Right ventricle myocardium superior (tissue), 1 donor: ENCODE results near the gene NRBF2. TPM values are rescaled to one million over a fixed set of nuclear protein-coding genes. Genes with fewer than 3 reads are reported as not detected.

Source experiments
- ATAC-seq: fragments of 200-7000 bp; cut with Tn5 transposase; one replicate; pipeline ENCODE4 v1.9.1; 2020; ENCODE audit warnings: mild to moderate bottlenecking; ENCODE audit not compliant: poor library complexity
- DNase-seq: peaks from one replicate; pipeline ENCODE4 v3.0.0-alpha.2; 2020
- intact Hi-C: fragments of 100-400 bp; cut with DNase I; formaldehyde crosslinking; loops from one replicate; pipeline ENCODE4 v1.11.2; 2022
- total RNA-seq: library from RNA; stranded (reverse); fragmentation: NEBNext Ultra II Directional; extraction: Animal tissue kit (Norgen Biotek cat#: 25700); gene quantifications from one replicate; pipeline ENCODE4 v1.2.1, GENCODE V29; 2021
- donor health status: DM: no; HTN: yes; CAD: no; lungs with severe emphysema.

NRBF2 gene
- total RNA-seq, 1 donor from 2014 or later: 7.7 TPM

- intact Hi-C loops: no loop called here
- DNase-seq (no peak), ATAC-seq (peak; percentile 73)
These were observed 64.4 kb downstream of the NRBF2 start for GRCh38 chr10:63197344-63198092.

GRCh38 chr10:63199716-63200115 is 66.6 kb downstream of the NRBF2 start:
- ATAC-seq: no peak
- intact Hi-C loops: no loop called here

DNA sequence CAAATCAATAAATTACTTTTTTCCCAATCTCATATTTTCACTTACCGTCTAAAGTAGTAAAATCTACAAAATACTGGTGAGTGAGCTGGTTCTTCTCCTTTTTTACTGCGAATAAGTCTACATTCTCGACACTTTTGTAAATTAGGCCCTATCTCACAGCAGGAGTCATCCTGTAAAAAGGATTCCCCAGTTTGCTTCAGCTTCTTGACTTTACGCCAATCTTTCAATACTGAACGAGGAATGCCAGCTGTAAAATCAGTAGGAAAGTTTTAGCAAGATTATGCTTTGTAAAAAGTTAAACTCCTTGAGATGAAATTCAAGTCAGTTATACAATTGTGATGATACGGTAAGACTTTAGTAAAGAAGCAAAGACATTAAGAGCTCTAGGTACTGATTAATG is 67.3 kb downstream of the NRBF2 start:
- intact Hi-C loops: no loop called here
- ATAC-seq: no peak
- no peak for DNase-seq

More at GRCh38 chr10:63199716-63200115, 66.6 kb downstream of the NRBF2 start:
- no peak for DNase-seq

DNA sequence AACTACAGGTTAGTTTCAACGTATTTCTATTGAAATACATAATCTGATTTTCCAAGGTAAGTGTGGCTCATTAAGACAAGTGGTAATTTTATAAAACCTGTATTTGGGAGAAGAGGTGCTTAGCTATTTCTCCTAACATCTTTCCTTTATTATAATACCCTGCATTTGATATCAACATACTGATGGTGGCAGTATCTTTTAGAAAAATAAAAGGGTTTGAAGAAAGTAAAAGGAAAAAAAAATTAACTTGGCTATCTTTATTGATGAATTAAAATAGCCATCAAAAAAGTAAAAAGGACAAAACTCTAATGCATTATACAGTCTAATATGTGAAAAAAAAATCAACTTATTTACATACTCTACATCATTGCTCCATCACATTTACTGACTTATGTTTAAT is 68.0 kb downstream of the NRBF2 start:
- intact Hi-C loops: no loop called here
- no peak for ATAC-seq
- DNase-seq: no peak
